Measurements from ENCODE around the gene PRR29. TPM values are rescaled to one million over a fixed set of nuclear protein-coding genes. Genes with fewer than 3 reads are reported as not detected.

Gene PRR29
- total RNA-seq, 1 experiment from 2014 or later, result 0.52 TPM

- DNase-seq, result peak; percentile 87
- H3K36me3 ChIP-seq (replicated peaks; ENCODE audit: control insufficient read depth, insufficient read depth, low read length), result no peaks in the 10 kb centered on the region
- no peak overlapping the region for H3K4me3 ChIP-seq (ENCODE audit: insufficient read depth, low read depth, low read length)
- H3K27me3 ChIP-seq (ENCODE audit: control insufficient read depth, insufficient read depth, low read length), result peaks cover 2% of the 10 kb centered on the region; the same call in 1 of the 2 replicates
Observed at GRCh38 chr17:64025732-64026294, 27.7 kb downstream of the PRR29 start.

DNA sequence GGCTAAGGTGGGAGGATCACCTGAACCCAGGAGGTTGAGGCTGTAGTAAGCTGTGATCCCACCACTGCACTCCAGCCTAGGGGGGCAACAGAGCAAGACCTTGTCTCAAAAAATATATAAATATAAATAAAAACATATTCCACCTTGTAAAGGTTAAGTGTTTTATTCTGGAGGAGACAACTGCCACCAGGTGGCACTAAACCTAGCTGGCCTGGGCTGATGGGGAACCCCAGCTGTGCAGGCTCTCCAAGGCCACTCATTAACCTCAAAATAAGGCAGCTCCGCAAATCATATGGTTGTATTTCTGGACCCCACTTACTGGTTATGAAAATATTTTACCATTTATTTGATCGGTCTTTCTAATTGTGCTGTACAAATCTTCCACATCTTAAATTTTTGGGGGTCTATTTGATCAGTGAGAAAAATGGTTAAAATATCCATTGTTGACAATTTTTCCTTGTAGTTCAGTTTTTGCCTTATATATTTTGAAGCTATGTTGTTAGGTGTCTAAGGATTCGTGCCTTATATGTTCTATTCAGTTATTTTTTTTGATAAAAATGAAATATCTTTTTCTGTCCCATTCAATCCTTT lies 30.8 kb downstream of the PRR29 start:
- Histone ChIP-seq H3K36me3 (replicated peaks; ENCODE audit: control insufficient read depth, insufficient read depth, low read length) (no peaks in the 10 kb centered on the region), H3K27me3 (ENCODE audit: control insufficient read depth, insufficient read depth, low read length) (peaks cover 2% of the 10 kb centered on the region; the same call in 1 of the 2 replicates), H3K4me3 (ENCODE audit: insufficient read depth, low read depth, low read length) (no peak overlapping the region)
- DNase-seq, result peak; percentile 74

GRCh38 chr17:64032081-64032480 lies 33.9 kb downstream of the PRR29 start:
- no peaks in the 10 kb centered on the region for H3K27me3 ChIP-seq (ENCODE audit: control insufficient read depth, insufficient read depth, low read length)
- no peaks in the 10 kb centered on the region for H3K36me3 ChIP-seq (replicated peaks; ENCODE audit: control insufficient read depth, insufficient read depth, low read length)
- H3K4me3 ChIP-seq (ENCODE audit: insufficient read depth, low read depth, low read length), result no peak overlapping the region
- DNase-seq, result peak; percentile 5

DNA sequence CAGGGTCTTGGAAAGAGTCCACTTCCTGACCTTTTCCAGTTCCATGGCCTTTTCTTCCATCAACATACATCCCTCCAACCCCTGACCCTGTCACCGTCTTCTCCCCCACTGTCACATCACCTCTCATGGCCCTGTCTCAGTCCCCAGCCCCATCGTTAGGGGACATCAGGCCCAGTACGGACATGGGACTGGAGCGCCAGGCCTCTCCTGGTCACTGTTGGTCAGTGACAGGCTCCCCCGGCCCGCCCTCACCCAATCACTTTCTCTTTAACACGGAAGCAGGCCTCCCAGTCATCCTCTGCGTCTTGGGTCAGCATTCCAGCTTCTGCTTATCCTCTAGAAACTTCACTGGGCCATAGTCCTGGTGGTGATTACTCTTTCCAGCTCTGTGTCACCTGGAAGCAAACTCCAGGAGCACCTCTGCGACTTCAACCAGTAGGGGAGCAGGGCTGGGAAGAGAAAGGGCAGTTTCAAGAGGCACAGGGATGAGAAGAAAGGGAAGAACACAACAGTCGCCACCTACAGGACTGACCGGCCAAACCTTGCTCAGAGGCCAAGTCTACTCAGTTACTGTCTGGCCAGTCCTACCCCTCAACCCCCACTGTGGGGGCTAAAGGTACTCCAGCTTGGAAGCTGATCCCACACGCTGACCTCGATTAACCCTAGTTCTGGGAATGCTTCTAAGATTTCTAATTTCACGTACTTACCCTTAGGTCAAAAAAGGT lies 38.2 kb downstream of the PRR29 start:
- no peaks in the 10 kb centered on the region for H3K36me3 ChIP-seq (replicated peaks; ENCODE audit: control insufficient read depth, insufficient read depth, low read length)
- no peaks in the 10 kb centered on the region for H3K27me3 ChIP-seq (ENCODE audit: control insufficient read depth, insufficient read depth, low read length)
- peak; percentile 85 for DNase-seq
- no peak overlapping the region for H3K4me3 ChIP-seq (ENCODE audit: insufficient read depth, low read depth, low read length)

GRCh38 chr17:64037180-64037579 lies 39.0 kb downstream of the PRR29 start:
- Histone ChIP-seq H3K4me3 (ENCODE audit: insufficient read depth, low read depth, low read length) (no peak overlapping the region), H3K36me3 (replicated peaks; ENCODE audit: control insufficient read depth, insufficient read depth, low read length) (no peaks in the 10 kb centered on the region), H3K27me3 (ENCODE audit: control insufficient read depth, insufficient read depth, low read length) (no peaks in the 10 kb centered on the region)
- DNase-seq, result peak; percentile 6

DNA sequence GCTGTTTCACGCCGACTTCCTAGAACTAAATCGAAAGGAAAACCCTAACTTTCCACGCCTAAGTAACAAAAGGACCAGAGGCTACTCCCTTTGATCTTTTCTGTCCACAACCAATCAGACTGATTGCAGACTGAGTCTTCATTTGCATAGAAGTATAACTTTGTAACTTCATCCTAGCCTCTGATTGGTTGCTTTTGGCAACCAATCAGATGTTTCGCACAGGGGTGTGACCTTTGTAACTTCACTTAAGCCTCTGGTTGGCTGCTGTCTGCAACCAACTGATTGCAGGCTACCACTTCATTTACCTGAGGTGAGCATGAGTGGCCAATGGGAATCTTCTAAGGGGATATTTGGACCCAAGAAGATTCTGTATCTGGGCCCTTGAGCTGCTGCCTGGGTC lies 39.7 kb downstream of the PRR29 start:
- H3K36me3 ChIP-seq (replicated peaks; ENCODE audit: control insufficient read depth, insufficient read depth, low read length), result no peaks in the 10 kb centered on the region
- no peaks in the 10 kb centered on the region for H3K27me3 ChIP-seq (ENCODE audit: control insufficient read depth, insufficient read depth, low read length)
- no peak overlapping the region for H3K4me3 ChIP-seq (ENCODE audit: insufficient read depth, low read depth, low read length)
- peak; percentile 7 for DNase-seq

DNA sequence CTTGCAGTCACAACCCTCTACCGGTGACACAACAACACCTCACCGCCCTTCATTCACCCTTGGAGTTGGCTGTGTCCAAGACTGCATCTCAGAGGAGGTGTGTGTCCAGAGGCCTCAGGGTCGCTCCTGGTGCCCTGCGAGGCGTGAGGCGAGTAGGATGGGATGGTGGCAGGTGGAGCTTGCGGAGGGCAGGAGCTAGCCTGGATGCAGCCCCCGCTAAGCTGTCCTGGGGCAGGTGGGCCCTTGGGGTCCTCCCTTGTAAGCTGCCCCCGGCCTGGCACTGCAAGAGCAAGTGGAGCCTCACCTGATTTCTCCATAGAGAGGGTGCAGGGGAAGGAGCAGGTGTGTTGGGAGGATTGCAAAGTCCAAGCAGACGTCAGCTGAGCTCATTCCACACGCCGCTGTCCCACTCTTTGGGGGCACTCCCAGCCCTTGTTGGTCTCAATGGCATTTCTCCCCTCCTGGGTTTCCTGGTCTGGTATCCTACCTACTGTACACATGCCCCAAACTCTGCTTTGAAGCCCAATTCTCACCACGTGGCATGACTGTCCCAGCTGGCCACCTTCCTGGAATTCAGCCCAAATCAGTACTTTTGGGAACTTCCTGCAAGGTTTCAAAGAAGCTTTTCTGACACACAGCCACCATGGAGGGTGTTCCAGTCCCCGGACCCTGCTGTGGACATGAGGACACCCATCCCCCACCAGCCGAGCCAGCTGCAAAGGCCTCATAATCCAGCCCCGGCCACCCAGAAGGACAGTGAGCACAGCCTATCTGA lies 40.4 kb downstream of the PRR29 start:
- Histone ChIP-seq H3K4me3 (ENCODE audit: insufficient read depth, low read depth, low read length) (no peak overlapping the region), H3K36me3 (replicated peaks; ENCODE audit: control insufficient read depth, insufficient read depth, low read length) (no peaks in the 10 kb centered on the region), H3K27me3 (ENCODE audit: control insufficient read depth, insufficient read depth, low read length) (no peaks in the 10 kb centered on the region)
- DNase-seq, result peak; percentile 26

- DNase-seq, result no peak
- Histone ChIP-seq H3K27me3 (ENCODE audit: control insufficient read depth, insufficient read depth, low read length) (no peaks in the 10 kb centered on the region), H3K4me3 (ENCODE audit: insufficient read depth, low read depth, low read length) (no peak overlapping the region), H3K36me3 (replicated peaks; ENCODE audit: control insufficient read depth, insufficient read depth, low read length) (no peaks in the 10 kb centered on the region; the same call in 1 of the 2 replicates)
Observed at GRCh38 chr17:64039106-64039400, 40.9 kb downstream of the PRR29 start.

GRCh38 chr17:64040206-64040605 lies 42.1 kb downstream of the PRR29 start:
- Histone ChIP-seq H3K4me3 (ENCODE audit: insufficient read depth, low read depth, low read length) (no peak overlapping the region), H3K36me3 (replicated peaks; ENCODE audit: control insufficient read depth, insufficient read depth, low read length) (no peaks in the 10 kb centered on the region; the same call in 1 of the 2 replicates), H3K27me3 (ENCODE audit: control insufficient read depth, insufficient read depth, low read length) (no peaks in the 10 kb centered on the region)
- no peak for DNase-seq

GRCh38 chr17:64041912-64042311 lies 43.8 kb downstream of the PRR29 start:
- no peak for DNase-seq
- H3K36me3 ChIP-seq (replicated peaks; ENCODE audit: control insufficient read depth, insufficient read depth, low read length), result no peaks in the 10 kb centered on the region; the same call in 1 of the 2 replicates
- H3K27me3 ChIP-seq (ENCODE audit: control insufficient read depth, insufficient read depth, low read length), result no peaks in the 10 kb centered on the region
- H3K4me3 ChIP-seq (ENCODE audit: insufficient read depth, low read depth, low read length), result no peak overlapping the region

DNA sequence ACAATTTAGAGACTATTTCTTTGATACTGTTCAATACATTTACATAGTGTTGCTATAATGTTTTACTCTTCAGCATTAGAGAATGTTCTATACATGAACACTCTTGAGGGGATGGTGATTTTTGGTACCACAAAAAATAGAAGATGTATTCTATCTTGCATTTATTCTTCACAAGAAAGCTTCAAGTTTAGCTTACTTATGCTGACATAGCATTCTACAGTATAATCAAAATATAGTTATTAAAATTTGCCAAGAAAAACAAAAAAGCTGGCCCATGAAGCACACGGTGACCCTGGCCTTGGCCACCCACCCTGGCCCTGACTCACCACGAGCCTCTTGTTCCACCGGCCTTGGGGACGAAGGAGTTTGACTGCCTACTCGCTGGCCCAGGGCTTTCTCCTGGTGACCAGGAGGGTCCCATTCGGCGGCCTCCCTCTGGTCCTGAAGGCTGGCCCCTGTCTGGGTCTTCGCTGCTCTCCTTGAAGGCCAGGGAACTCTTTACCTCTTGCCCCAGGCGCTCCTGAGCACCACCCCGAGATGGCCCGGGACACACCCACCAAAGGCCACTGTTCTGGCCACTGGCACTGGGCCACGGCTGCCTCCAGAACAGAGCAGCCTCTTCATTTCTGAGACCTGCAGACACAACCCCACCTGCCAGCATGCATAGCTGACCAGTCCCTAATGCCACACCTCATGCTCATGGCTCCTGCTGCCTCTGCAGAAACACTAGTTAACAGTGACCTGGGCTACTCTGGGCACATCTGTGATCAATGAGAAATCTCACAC lies 44.7 kb downstream of the PRR29 start:
- H3K4me3 ChIP-seq (ENCODE audit: insufficient read depth, low read depth, low read length), result no peak overlapping the region
- no peaks in the 10 kb centered on the region for H3K27me3 ChIP-seq (ENCODE audit: control insufficient read depth, insufficient read depth, low read length)
- DNase-seq, result no peak
- no peaks in the 10 kb centered on the region; the same call in 1 of the 2 replicates for H3K36me3 ChIP-seq (replicated peaks; ENCODE audit: control insufficient read depth, insufficient read depth, low read length)

- no peaks in the 10 kb centered on the region for H3K27me3 ChIP-seq (ENCODE audit: control insufficient read depth, insufficient read depth, low read length)
- no peak for DNase-seq
- no peak overlapping the region for H3K4me3 ChIP-seq (ENCODE audit: insufficient read depth, low read depth, low read length)
- H3K36me3 ChIP-seq (replicated peaks; ENCODE audit: control insufficient read depth, insufficient read depth, low read length), result no peaks in the 10 kb centered on the region; the same call in 1 of the 2 replicates
Observed at GRCh38 chr17:64045176-64045575, 47.0 kb downstream of the PRR29 start.

DNA sequence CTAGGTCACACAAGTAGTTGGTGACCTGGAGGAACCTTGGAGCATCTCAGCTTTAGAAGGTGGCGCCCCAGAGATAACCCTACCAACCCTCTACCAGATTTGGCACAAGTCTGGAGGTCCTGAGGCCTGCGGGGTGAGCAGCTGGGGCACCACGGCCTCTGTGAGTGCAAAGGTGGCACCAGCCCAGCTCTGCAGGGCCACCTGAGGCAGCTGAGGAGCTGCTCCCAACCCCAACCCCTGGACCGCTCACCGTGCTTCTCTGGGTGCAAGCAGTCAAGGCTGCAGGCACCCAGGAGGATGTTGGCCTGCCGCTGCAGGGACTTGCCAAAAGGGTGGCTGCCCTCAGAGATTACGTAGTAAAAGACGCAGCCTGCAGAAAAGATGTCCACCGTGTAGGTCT lies 50.7 kb downstream of the PRR29 start:
- Histone ChIP-seq H3K27me3 (ENCODE audit: control insufficient read depth, insufficient read depth, low read length) (no peaks in the 10 kb centered on the region), H3K4me3 (ENCODE audit: insufficient read depth, low read depth, low read length) (no peak overlapping the region), H3K36me3 (replicated peaks; ENCODE audit: control insufficient read depth, insufficient read depth, low read length) (no peaks in the 10 kb centered on the region; the same call in 1 of the 2 replicates)
- DNase-seq, result no peak

- no peak overlapping the region for H3K4me3 ChIP-seq (ENCODE audit: insufficient read depth, low read depth, low read length)
- no peak for DNase-seq
- H3K27me3 ChIP-seq (ENCODE audit: control insufficient read depth, insufficient read depth, low read length), result no peaks in the 10 kb centered on the region
- H3K36me3 ChIP-seq (replicated peaks; ENCODE audit: control insufficient read depth, insufficient read depth, low read length), result no peaks in the 10 kb centered on the region; the same call in 1 of the 2 replicates
Observed at GRCh38 chr17:64051153-64051552, 53.0 kb downstream of the PRR29 start.

Data from H7 (cell line).